OCI-LY3 (cell line): ENCODE data around the gene PAPSS1.

ENCODE experiments used
- EZH2phosphoT487 ChIP-seq: fragments of 200-600 bp; shearing (Covaris generic); IDR thresholded peaks from 2 replicates; pipeline ENCODE4 v1.6.1; 2018; ENCODE audit warnings: antibody characterized with exemption, mixed run types, low read depth
- TF ChIP-seq, protein P1 (sequence below): fragments of 200-600, 300-600 bp; sonication (generic); IDR thresholded peaks from 2 replicates; pipeline ENCODE4 v1.5.1; 2014; ENCODE audit warnings: antibody characterized with exemption, low read length, low read depth

DNA sequence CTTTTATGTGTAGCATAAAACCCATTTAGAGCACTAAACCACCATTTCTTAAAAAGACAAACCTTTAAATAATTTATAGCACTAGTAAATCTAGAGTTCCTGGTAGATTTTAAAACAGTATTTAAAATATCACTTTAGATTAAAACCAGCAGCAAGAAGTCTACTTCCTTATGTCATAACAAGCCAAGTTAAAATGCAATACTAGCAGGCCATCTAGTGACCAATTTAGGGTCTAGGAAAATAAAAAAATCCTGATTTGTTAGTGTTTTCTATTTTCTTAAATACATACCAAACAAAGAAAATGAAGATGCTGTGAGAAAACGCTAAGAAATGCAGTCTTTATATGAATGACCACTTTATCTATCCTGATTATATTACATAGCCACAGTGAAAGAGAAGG is 53.9 kb downstream of the PAPSS1 start:
- TF ChIP-seq, protein P1, sequence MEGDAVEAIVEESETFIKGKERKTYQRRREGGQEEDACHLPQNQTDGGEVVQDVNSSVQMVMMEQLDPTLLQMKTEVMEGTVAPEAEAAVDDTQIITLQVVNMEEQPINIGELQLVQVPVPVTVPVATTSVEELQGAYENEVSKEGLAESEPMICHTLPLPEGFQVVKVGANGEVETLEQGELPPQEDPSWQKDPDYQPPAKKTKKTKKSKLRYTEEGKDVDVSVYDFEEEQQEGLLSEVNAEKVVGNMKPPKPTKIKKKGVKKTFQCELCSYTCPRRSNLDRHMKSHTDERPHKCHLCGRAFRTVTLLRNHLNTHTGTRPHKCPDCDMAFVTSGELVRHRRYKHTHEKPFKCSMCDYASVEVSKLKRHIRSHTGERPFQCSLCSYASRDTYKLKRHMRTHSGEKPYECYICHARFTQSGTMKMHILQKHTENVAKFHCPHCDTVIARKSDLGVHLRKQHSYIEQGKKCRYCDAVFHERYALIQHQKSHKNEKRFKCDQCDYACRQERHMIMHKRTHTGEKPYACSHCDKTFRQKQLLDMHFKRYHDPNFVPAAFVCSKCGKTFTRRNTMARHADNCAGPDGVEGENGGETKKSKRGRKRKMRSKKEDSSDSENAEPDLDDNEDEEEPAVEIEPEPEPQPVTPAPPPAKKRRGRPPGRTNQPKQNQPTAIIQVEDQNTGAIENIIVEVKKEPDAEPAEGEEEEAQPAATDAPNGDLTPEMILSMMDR, result peak; percentile 46
- no peak for TF ChIP-seq EZH2phosphoT487
